Sigmoid colon (tissue), 7 donors: ENCODE measurements around the gene KCNJ6. TPM values are rescaled to one million over a fixed set of nuclear protein-coding genes. Genes with fewer than 3 reads are reported as not detected.
A peak's percentile ranks its signal among the peaks of the same experiment; 100 is the strongest.

Experiments
- DNase-seq: peaks from one replicate; pipeline ENCODE4 v3.0.0-alpha.2; 2019
- H3K27ac ChIP-seq, 4 donors: fragments of 200-600 bp; sonication (generic); one replicate each; pipeline ENCODE4 v1.5.1; 2016 to 2019; ENCODE audit warnings: mild to moderate bottlenecking in 1 of 4
- H3K27me3 ChIP-seq, 3 donors: fragments of 200-600 bp; sonication (generic); one replicate each; pipeline ENCODE4 v1.5.1; 2019; ENCODE audit warnings: mild to moderate bottlenecking in 1 of 3
- H3K36me3 ChIP-seq, 4 donors: fragments of 200-600 bp; sonication (generic); one replicate each; pipeline ENCODE4 v1.5.1; 2016 to 2019
- H3K4me1 ChIP-seq, 4 donors: fragments of 200-600 bp; sonication (generic); one replicate each; pipeline ENCODE4 v1.5.1; 2017 to 2019
- H3K4me3 ChIP-seq, 4 donors: fragments of 200-600 bp; sonication (generic); one replicate each; pipeline ENCODE4 v1.5.1; 2017 to 2019; ENCODE audit warnings: mild to moderate bottlenecking in 2 of 4, moderate library complexity in 1 of 4
- H3K9me3 ChIP-seq, 4 donors: fragments of 200-600 bp in 3 of 4; sonication (generic) in 3 of 4; one replicate each; pipeline versions ENCODE4 v1.5.1 to v1.6.1; 2013 to 2019
- CTCF ChIP-seq, 4 experiments: fragments of 450-650 bp in 3 of 4; fragments of 200-600 bp in 1 of 4; IDR thresholded peaks; one replicate each; pipeline ENCODE4 v1.5.1; 2016 to 2019; ENCODE audit warnings: antibody characterized with exemption in 4 of 4, mild to moderate bottlenecking in 3 of 4, moderate library complexity in 2 of 4
- EP300 ChIP-seq, 4 donors: sonication (generic); formaldehyde crosslinking; IDR thresholded peaks; one replicate each; pipeline ENCODE4 v1.6.1; 2017; ENCODE audit warnings: antibody characterized with exemption in 4 of 4
- POLR2A ChIP-seq, 2 donors: fragments of 450-650 bp; IDR thresholded peaks; one replicate each; pipeline ENCODE4 v1.6.1; 2016; ENCODE audit warnings: antibody characterized with exemption in 2 of 2, mild to moderate bottlenecking in 2 of 2, moderate library complexity in 2 of 2
- POLR2AphosphoS5 ChIP-seq, 4 donors: sonication (generic); formaldehyde crosslinking; IDR thresholded peaks; one replicate each; pipeline ENCODE4 v1.6.1; 2017; ENCODE audit warnings: antibody characterized with exemption in 4 of 4
- WGBS, 2 donors: extraction: QIAGEN DNeasy Blood & Tissue Kit; methylation state at CpG; one replicate each; pipeline ENCODE4 v1.1.7; 2013; 5-methylcytosine and 5-hydroxymethylcytosine counted together
- intact Hi-C: fragments of 100-400 bp; cut with DNase I; formaldehyde crosslinking; loops from one replicate; pipeline ENCODE4 v1.15.1; 2023
- polyA plus RNA-seq, 3 donors: library from polyadenylated mRNA; stranded (reverse); fragments of 200-250 nt; gene quantifications; one replicate each; pipeline ENCODE4 v1.2.3, GENCODE V29; 2013
- total RNA-seq, 4 donors: library from RNA; depleted of rRNA; stranded (reverse); fragments of >200 nt; gene quantifications; one replicate each; pipeline ENCODE4 v1.1.0, GENCODE V29; 2016
- donor health status: healthy with polysubstance abuse.
- donor health status: Bipolar disorder and iron deficiency.
- donor health status: healthy.

Gene KCNJ6
- total and polyA plus RNA-seq, 7 donors: under 0.01 to 0.04 (median under 0.01) TPM; not detected in 2

GRCh38 chr21:37917612-37918011 is 1.4 kb upstream of the KCNJ6 start:
- Histone ChIP-seq H3K4me3 (no peak overlapping the region), H3K9me3 (no peaks in the 10 kb centered on the region), H3K4me1 (peaks cover 0 to 14% (median 11%) of the 10 kb centered on the region in 4 donors), H3K36me3 (no peaks in the 10 kb centered on the region), H3K27ac (no peak overlapping the region), H3K27me3 (peaks cover 19 to 56% (median 39%) of the 10 kb centered on the region in 3 donors)
- TF ChIP-seq EP300 (IDR thresholded peaks at IDR 0.05) (no peak), POLR2AphosphoS5 (IDR thresholded peaks at IDR 0.05) (no peak), POLR2A (IDR thresholded peaks at IDR 0.05) (no peak), CTCF (IDR thresholded peaks at IDR 0.05) (no peak)
- WGBS, 2 donors: 33 to 64% methylated on average over 4 of the region's 4 CpGs
- DNase-seq: no peak
- intact Hi-C loops: no loop called here

GRCh38 chr21:37915941-37916309 is 332 bp downstream of the KCNJ6 start:
- WGBS, 2 donors: 3 to 4% methylated on average over 26 of the region's 26 CpGs
- Histone ChIP-seq H3K9me3 (no peaks in the 10 kb centered on the region), H3K27ac (no peak overlapping the region), H3K27me3 (peaks cover 19 to 56% (median 39%) of the 10 kb centered on the region in 3 donors), H3K36me3 (no peaks in the 10 kb centered on the region), H3K4me3 (peak overlapping the region in 2 of 4 donors; percentile 5 to 24), H3K4me1 (peaks cover 0 to 14% (median 11%) of the 10 kb centered on the region in 4 donors)
- no peak for DNase-seq
- intact Hi-C loops: no loop called here
- TF ChIP-seq EP300 (IDR thresholded peaks at IDR 0.05) (no peak), CTCF (IDR thresholded peaks at IDR 0.05) (no peak), POLR2A (IDR thresholded peaks at IDR 0.05) (no peak), POLR2AphosphoS5 (IDR thresholded peaks at IDR 0.05) (no peak)

- WGBS, 2 donors: 8 to 16% methylated on average over 28 of the region's 28 CpGs
- intact Hi-C loops: no loop called here
- peak overlapping the region in 1 of 4 donors; percentile 24 for H3K4me3 ChIP-seq
These were observed 753 bp downstream of the KCNJ6 start for GRCh38 chr21:37915497-37915911.

GRCh38 chr21:37912616-37913015 is 3.6 kb downstream of the KCNJ6 start:
- no peaks in the 10 kb centered on the region for H3K9me3 ChIP-seq
- H3K27me3 ChIP-seq: peaks cover 19 to 49% (median 38%) of the 10 kb centered on the region in 3 donors
- H3K4me3 ChIP-seq: no peak overlapping the region
- H3K4me1 ChIP-seq: peaks cover 0 to 14% (median 11%) of the 10 kb centered on the region in 4 donors
- TF ChIP-seq CTCF (IDR thresholded peaks at IDR 0.05) (no peak), EP300 (IDR thresholded peaks at IDR 0.05) (no peak), POLR2AphosphoS5 (IDR thresholded peaks at IDR 0.05) (no peak), POLR2A (IDR thresholded peaks at IDR 0.05) (no peak)
- H3K27ac ChIP-seq: no peak overlapping the region
- no peaks in the 10 kb centered on the region for H3K36me3 ChIP-seq
- DNase-seq: no peak
- intact Hi-C loops: no loop called here

More at GRCh38 chr21:37915497-37915911, 753 bp downstream of the KCNJ6 start:
- TF ChIP-seq EP300 (IDR thresholded peaks at IDR 0.05) (no peak), CTCF (IDR thresholded peaks at IDR 0.05) (no peak), POLR2A (IDR thresholded peaks at IDR 0.05) (no peak), POLR2AphosphoS5 (IDR thresholded peaks at IDR 0.05) (no peak)
- Histone ChIP-seq H3K27ac (no peak overlapping the region), H3K9me3 (no peaks in the 10 kb centered on the region), H3K27me3 (peaks cover 19 to 56% (median 39%) of the 10 kb centered on the region in 3 donors), H3K36me3 (no peaks in the 10 kb centered on the region), H3K4me1 (peaks cover 0 to 14% (median 11%) of the 10 kb centered on the region in 4 donors)
- no peak for DNase-seq

- H3K4me3 ChIP-seq: no peak overlapping the region
- intact Hi-C loops: no loop called here
- no peaks in the 10 kb centered on the region for H3K36me3 ChIP-seq
- H3K27me3 ChIP-seq: peaks cover 0 to 25% (median 12%) of the 10 kb centered on the region in 3 donors
- 78 to 83% methylated on average over 6 of the region's 6 CpGs for WGBS, 2 donors
- TF ChIP-seq CTCF (IDR thresholded peaks at IDR 0.05): no peak
- no peak for TF ChIP-seq EP300 (IDR thresholded peaks at IDR 0.05)
- TF ChIP-seq POLR2AphosphoS5 (IDR thresholded peaks at IDR 0.05): no peak
- no peak for TF ChIP-seq POLR2A (IDR thresholded peaks at IDR 0.05)
- no peak overlapping the region for H3K27ac ChIP-seq
- DNase-seq: no peak
- H3K4me1 ChIP-seq: no peaks in the 10 kb centered on the region
- no peaks in the 10 kb centered on the region for H3K9me3 ChIP-seq
These were observed 6.3 kb downstream of the KCNJ6 start for GRCh38 chr21:37909936-37910335.
